GM23338 (cell line): ENCODE measurements around the gene CATSPERD. TPM values are rescaled to one million over a fixed set of nuclear protein-coding genes. Genes with fewer than 3 reads are reported as not detected.

Source experiments
- ATAC-seq: fragments of 200-7000 bp; cut with Tn5 transposase; 3 replicates; pipeline ENCODE4 v1.9.1; 2020
- DNase-seq: peaks from one replicate; pipeline ENCODE4 v3.0.0-alpha.2; 2015; ENCODE audit warnings: low spot score
- H2AFZ ChIP-seq: fragments of 200-600 bp; sonication (generic); 2 replicates; pipeline ENCODE4 v1.8.0; 2016; ENCODE audit warnings: antibody characterized with exemption, mild to moderate bottlenecking, moderate library complexity
- H3F3A ChIP-seq: fragments of 200-600 bp; sonication (generic); replicated peaks from 2 replicates; pipeline ENCODE4 v1.8.0; 2017; ENCODE audit warnings: antibody characterized with exemption, mixed run types, low read depth
- H3K27ac ChIP-seq: fragments of 200-600 bp; sonication (generic); 2 replicates; pipeline ENCODE4 v1.6.1; 2016; ENCODE audit warnings: low read depth
- H3K27me3 ChIP-seq: fragments of 200-600 bp; sonication (generic); 2 replicates; pipeline ENCODE4 v1.8.0; 2016; ENCODE audit warnings: mild to moderate bottlenecking, mixed run types, moderate library complexity; ENCODE audit not compliant: insufficient read depth
- H3K36me3 ChIP-seq: fragments of 200-600 bp; sonication (generic); 2 replicates; pipeline ENCODE4 v1.8.0; 2016; ENCODE audit warnings: mild to moderate bottlenecking; ENCODE audit not compliant: insufficient read depth
- H3K4me1 ChIP-seq: fragments of 200-600 bp; sonication (generic); 2 replicates; pipeline ENCODE4 v1.8.0; 2016; ENCODE audit warnings: mild to moderate bottlenecking, moderate library complexity; ENCODE audit not compliant: insufficient read depth
- H3K4me2 ChIP-seq: fragments of 200-600 bp; sonication (generic); 2 replicates; pipeline ENCODE4 v1.7.1; 2017; ENCODE audit warnings: mixed run types
- H3K4me3 ChIP-seq: fragments of 200-600 bp; sonication (generic); 2 replicates; pipeline ENCODE4 v1.6.1; 2016; ENCODE audit warnings: mixed run types
- H3K79me2 ChIP-seq: fragments of 200-600 bp; sonication (generic); replicated peaks from 2 replicates; pipeline ENCODE4 v1.8.0; 2017; ENCODE audit warnings: mild to moderate bottlenecking; ENCODE audit not compliant: insufficient read depth
- H3K9me2 ChIP-seq: fragments of 200-600 bp; sonication (generic); 2 replicates; pipeline ENCODE4 v1.8.0; 2017; ENCODE audit not compliant: insufficient read depth
- H4K20me1 ChIP-seq: fragments of 200-600 bp; sonication (generic); replicated peaks from 2 replicates; pipeline ENCODE4 v1.8.0; 2017; ENCODE audit warnings: mild to moderate bottlenecking; ENCODE audit not compliant: insufficient read depth
- H3K27ac Mint-ChIP-seq: 2 replicates; pipeline ENCODE4 v1.8.0; 2020; ENCODE audit warnings: inconsistent platforms, mild to moderate bottlenecking, moderate library complexity, mixed read lengths
- H3K27me3 Mint-ChIP-seq: 3 replicates; pipeline ENCODE4 v1.8.0; 2022; ENCODE audit warnings: low read depth, mild to moderate bottlenecking, moderate library complexity, mixed read lengths, inconsistent platforms; ENCODE audit not compliant: insufficient read depth, poor library complexity
- H3K36me3 Mint-ChIP-seq: 3 replicates; pipeline ENCODE4 v1.8.0; 2021; ENCODE audit warnings: low read depth, mild to moderate bottlenecking, inconsistent platforms, moderate library complexity, mixed read lengths
- H3K4me1 Mint-ChIP-seq: 3 replicates; pipeline ENCODE4 v1.8.0; 2020; ENCODE audit warnings: mild to moderate bottlenecking, inconsistent platforms, mixed read lengths
- H3K4me3 Mint-ChIP-seq: 3 replicates; pipeline ENCODE4 v1.8.0; 2021; ENCODE audit warnings: moderate library complexity, mild to moderate bottlenecking, inconsistent platforms, mixed read lengths
- H3K9me3 Mint-ChIP-seq: 3 replicates; pipeline ENCODE4 v1.8.0; 2020; ENCODE audit warnings: moderate library complexity, mild to moderate bottlenecking, inconsistent platforms, mixed read lengths
- CTCF ChIP-seq, 2 experiments: fragments of 200-600 bp in 1 of 2; sonication (generic) in 1 of 2; conservative IDR thresholded peaks; 2 replicates each; pipeline versions ENCODE4 v1.5.1 to v1.6.1; 2016 to 2017; ENCODE audit warnings: antibody characterized with exemption in 2 of 2, low read depth in 2 of 2, mild to moderate bottlenecking in 2 of 2, moderate library complexity in 1 of 2
- ETS1 ChIP-seq: IDR thresholded peaks from 2 replicates; pipeline ENCODE4 v1.6.1; 2016; ENCODE audit warnings: antibody characterized with exemption
- EZH2 ChIP-seq: fragments of 200-600 bp; sonication (generic); IDR thresholded peaks from one replicate; pipeline ENCODE4 v1.8.0; 2017; ENCODE audit warnings: antibody characterized with exemption, mild to moderate bottlenecking, low read depth; ENCODE audit not compliant: unreplicated experiment
- EZH2phosphoT487 ChIP-seq: fragments of 200-600 bp; sonication (generic); IDR thresholded peaks from one replicate; pipeline ENCODE4 v1.8.1; 2018; ENCODE audit warnings: antibody characterized with exemption; ENCODE audit not compliant: unreplicated experiment
- JUNB ChIP-seq: IDR thresholded peaks from one replicate; pipeline ENCODE4 v1.6.1; 2016; ENCODE audit warnings: antibody characterized with exemption; ENCODE audit not compliant: unreplicated experiment
- NANOG ChIP-seq: IDR thresholded peaks from 2 replicates; pipeline ENCODE4 v1.6.1; 2016; ENCODE audit warnings: antibody characterized with exemption, borderline replicate concordance
- POLR2AphosphoS5 ChIP-seq: IDR thresholded peaks from 2 replicates; pipeline ENCODE4 v1.6.1; 2016; ENCODE audit warnings: antibody characterized with exemption, low read depth
- STAT1 ChIP-seq: IDR thresholded peaks from one replicate; pipeline ENCODE4 v1.6.1; 2016; ENCODE audit warnings: antibody characterized with exemption; ENCODE audit not compliant: unreplicated experiment
- ZNF114 ChIP-seq: fragments of 250-450 bp; sonication (Bioruptor Pico); IDR thresholded peaks from 2 replicates; pipeline ENCODE4 v1.5.0; 2020; ENCODE audit warnings: mild to moderate bottlenecking, moderate library complexity
- ZNF462 ChIP-seq: fragments of 250-450 bp; sonication (Bioruptor Pico); IDR thresholded peaks from 2 replicates; pipeline ENCODE4 v1.5.0; 2020; ENCODE audit warnings: mild to moderate bottlenecking, moderate library complexity
- polyA plus RNA-seq: library from polyadenylated mRNA; unstranded; fragments of >200 nt; fragmentation: Nextera tagmentation; extraction: Ambion mirVana; gene quantifications from 2 replicates; pipeline ENCODE4 v1.2.1, GENCODE V29; 2016
- total RNA-seq: library from RNA; depleted of rRNA; stranded (reverse); fragments of >200 nt; shearing (Covaris generic); gene quantifications from 2 replicates; pipeline ENCODE4 v1.2.3, GENCODE V29; 2014

Gene CATSPERD
- total and polyA plus RNA-seq, 2 experiments from 2014 or later, result 0.17 TPM; not detected in 1

- TF ChIP-seq CTCF (conservative IDR thresholded peaks at IDR 0.05; ENCODE audit: low read depth in 2 of 2) (no peak), EZH2phosphoT487 (no peak), EZH2 (no peak), ZNF114 (no peak), POLR2AphosphoS5 (no peak)
Observed at GRCh38 chr19:5775668-5776309, 55.4 kb downstream of the CATSPERD start (continued).

GRCh38 chr19:5778402-5778801, 58.0 kb downstream of the CATSPERD start:
- Mint-ChIP-seq H3K9me3 (0 out of 3 replicates have a peak, but pooled peaks cover 3% of the 10 kb centered on the region), H3K27me3 (peaks cover 2% of the 10 kb centered on the region), H3K4me3 (no peak overlapping the region), H3K4me1 (no peaks in the 10 kb centered on the region), H3K36me3 (no peaks in the 10 kb centered on the region), H3K27ac (no peak overlapping the region)
- no peak overlapping the region for H3K4me2 ChIP-seq
- no peaks in the 10 kb centered on the region for H4K20me1 ChIP-seq
- no peak for TF ChIP-seq EZH2phosphoT487
- no peak for TF ChIP-seq ZNF462
- no peak for TF ChIP-seq ZNF114
- TF ChIP-seq NANOG, result no peak
- TF ChIP-seq POLR2AphosphoS5, result no peak
- TF ChIP-seq STAT1, result no peak
- TF ChIP-seq JUNB, result no peak
- TF ChIP-seq ETS1, result no peak
- no peak for TF ChIP-seq CTCF (conservative IDR thresholded peaks at IDR 0.05; ENCODE audit: low read depth in 2 of 2)
- H3K9me2 ChIP-seq, result no peaks in the 10 kb centered on the region
- no peaks in the 10 kb centered on the region for H3K4me1 ChIP-seq
- no peak overlapping the region for H3K27ac ChIP-seq
- no peak for ATAC-seq
- H3K27me3 ChIP-seq, result no peaks in the 10 kb centered on the region
- no peaks in the 10 kb centered on the region for H3K36me3 ChIP-seq
- no peak for DNase-seq
- no peak overlapping the region for H3K4me3 ChIP-seq
- no peaks in the 10 kb centered on the region for H3F3A ChIP-seq
- no peak overlapping the region for H2AFZ ChIP-seq
- no peaks in the 10 kb centered on the region for H3K79me2 ChIP-seq
